Liver (tissue), 3 donors: ENCODE data around the gene IQGAP2.
A peak's percentile ranks its signal among the peaks of the same experiment; 100 is the strongest.

Experiments used
- EGR1 ChIP-seq, 2 donors: IDR thresholded peaks; 2 replicates each; pipeline ENCODE4 v1.6.1; 2016 to 2018; ENCODE audit warnings: antibody characterized with exemption in 2 of 2, low read depth in 2 of 2
- FOXA1 ChIP-seq: IDR thresholded peaks from 2 replicates; pipeline ENCODE4 v1.6.1; 2016; ENCODE audit warnings: antibody characterized with exemption
- GABPA ChIP-seq, 2 donors: IDR thresholded peaks in 1 of 2; conservative IDR thresholded peaks in 1 of 2; 2 replicates each; pipeline ENCODE4 v1.6.1; 2016; ENCODE audit warnings: antibody characterized with exemption in 2 of 2, mild to moderate bottlenecking in 1 of 2, moderate library complexity in 1 of 2
- HNF4G ChIP-seq: IDR thresholded peaks from 2 replicates; pipeline ENCODE4 v1.6.1; 2016; ENCODE audit warnings: antibody characterized with exemption
- JUND ChIP-seq, 2 donors: IDR thresholded peaks; 2 replicates each; pipeline ENCODE4 v1.6.1; 2016; ENCODE audit warnings: antibody characterized with exemption in 2 of 2
- RAD21 ChIP-seq, 2 donors: IDR thresholded peaks; 2 replicates each; pipeline ENCODE4 v1.6.1; 2016; ENCODE audit warnings: antibody characterized with exemption in 2 of 2, mild to moderate bottlenecking in 2 of 2
- RXRA ChIP-seq, 2 donors: IDR thresholded peaks; 2 replicates each; pipeline ENCODE4 v1.6.1; 2017 to 2018; ENCODE audit warnings: antibody characterized with exemption in 2 of 2, mild to moderate bottlenecking in 1 of 2
- SP1 ChIP-seq: IDR thresholded peaks from 2 replicates; pipeline ENCODE4 v1.6.1; 2018; ENCODE audit warnings: antibody characterized with exemption, mild to moderate bottlenecking
- YY1 ChIP-seq: IDR thresholded peaks from 2 replicates; pipeline ENCODE4 v1.6.1; 2016; ENCODE audit warnings: antibody characterized with exemption, mild to moderate bottlenecking
- TF ChIP-seq, protein P1 (sequence below): fragments of 150-350 bp; IDR thresholded peaks from 2 replicates; pipeline ENCODE4 v1.5.1; 2017; ENCODE audit warnings: improper control_type of control experiment, low read depth, low read length; ENCODE audit not compliant: missing input control
- TF ChIP-seq, protein P2 (sequence below): IDR thresholded peaks from 2 replicates; pipeline ENCODE4 v1.6.1; 2016; ENCODE audit warnings: antibody characterized with exemption
- TF ChIP-seq, protein P3 (sequence below): IDR thresholded peaks from 2 replicates; pipeline ENCODE4 v1.6.1; 2016; ENCODE audit warnings: antibody characterized with exemption
- TF ChIP-seq, protein P4 (sequence below): IDR thresholded peaks from 2 replicates; pipeline ENCODE4 v1.6.1; 2016; ENCODE audit warnings: antibody characterized with exemption, mild to moderate bottlenecking
- donor health status: healthy.
- donor health status: healthy.

DNA sequence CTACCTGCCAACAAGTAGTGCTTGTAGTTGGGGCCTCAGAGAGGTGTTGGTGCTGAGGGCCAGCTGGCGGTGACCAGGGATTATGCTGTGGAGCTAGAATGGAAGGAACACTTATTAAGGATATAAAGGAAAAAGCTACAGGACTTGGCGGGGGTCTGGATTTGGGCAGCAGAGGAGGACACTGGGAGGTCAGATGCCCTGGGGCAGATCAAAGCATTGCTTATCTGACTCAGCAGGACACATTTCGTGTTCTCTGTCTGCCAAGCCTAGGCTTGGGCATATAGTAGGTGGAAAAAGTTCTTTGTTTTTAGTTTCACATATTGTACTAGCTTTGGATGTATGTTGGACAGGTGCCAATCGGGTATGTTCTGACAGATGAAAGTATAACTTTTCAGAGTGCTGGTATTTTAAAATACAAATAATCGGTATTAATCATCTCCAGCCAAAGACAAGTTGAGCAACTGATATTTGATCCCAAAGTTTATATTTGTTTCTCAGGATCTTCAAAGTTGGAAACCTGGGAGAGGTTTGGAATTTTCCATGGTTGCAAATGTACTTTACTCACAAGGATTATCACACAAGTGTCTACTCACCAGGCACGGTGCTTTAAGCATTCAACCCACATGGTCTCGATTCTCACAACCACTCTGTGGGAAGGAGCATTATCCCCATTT lies 69.4 kb downstream of the IQGAP2 start:
- TF ChIP-seq, protein P1, sequence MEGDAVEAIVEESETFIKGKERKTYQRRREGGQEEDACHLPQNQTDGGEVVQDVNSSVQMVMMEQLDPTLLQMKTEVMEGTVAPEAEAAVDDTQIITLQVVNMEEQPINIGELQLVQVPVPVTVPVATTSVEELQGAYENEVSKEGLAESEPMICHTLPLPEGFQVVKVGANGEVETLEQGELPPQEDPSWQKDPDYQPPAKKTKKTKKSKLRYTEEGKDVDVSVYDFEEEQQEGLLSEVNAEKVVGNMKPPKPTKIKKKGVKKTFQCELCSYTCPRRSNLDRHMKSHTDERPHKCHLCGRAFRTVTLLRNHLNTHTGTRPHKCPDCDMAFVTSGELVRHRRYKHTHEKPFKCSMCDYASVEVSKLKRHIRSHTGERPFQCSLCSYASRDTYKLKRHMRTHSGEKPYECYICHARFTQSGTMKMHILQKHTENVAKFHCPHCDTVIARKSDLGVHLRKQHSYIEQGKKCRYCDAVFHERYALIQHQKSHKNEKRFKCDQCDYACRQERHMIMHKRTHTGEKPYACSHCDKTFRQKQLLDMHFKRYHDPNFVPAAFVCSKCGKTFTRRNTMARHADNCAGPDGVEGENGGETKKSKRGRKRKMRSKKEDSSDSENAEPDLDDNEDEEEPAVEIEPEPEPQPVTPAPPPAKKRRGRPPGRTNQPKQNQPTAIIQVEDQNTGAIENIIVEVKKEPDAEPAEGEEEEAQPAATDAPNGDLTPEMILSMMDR: no peak
- TF ChIP-seq, protein P2, sequence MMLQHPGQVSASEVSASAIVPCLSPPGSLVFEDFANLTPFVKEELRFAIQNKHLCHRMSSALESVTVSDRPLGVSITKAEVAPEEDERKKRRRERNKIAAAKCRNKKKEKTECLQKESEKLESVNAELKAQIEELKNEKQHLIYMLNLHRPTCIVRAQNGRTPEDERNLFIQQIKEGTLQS: no peak
- no peak for TF ChIP-seq FOXA1
- TF ChIP-seq, protein P3, sequence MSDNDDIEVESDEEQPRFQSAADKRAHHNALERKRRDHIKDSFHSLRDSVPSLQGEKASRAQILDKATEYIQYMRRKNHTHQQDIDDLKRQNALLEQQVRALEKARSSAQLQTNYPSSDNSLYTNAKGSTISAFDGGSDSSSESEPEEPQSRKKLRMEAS: peak; percentile 73
- TF ChIP-seq EGR1 (IDR thresholded peaks at IDR 0.05; ENCODE audit: low read depth in 2 of 2): peak; percentile 36 to 65
- TF ChIP-seq, protein P4, sequence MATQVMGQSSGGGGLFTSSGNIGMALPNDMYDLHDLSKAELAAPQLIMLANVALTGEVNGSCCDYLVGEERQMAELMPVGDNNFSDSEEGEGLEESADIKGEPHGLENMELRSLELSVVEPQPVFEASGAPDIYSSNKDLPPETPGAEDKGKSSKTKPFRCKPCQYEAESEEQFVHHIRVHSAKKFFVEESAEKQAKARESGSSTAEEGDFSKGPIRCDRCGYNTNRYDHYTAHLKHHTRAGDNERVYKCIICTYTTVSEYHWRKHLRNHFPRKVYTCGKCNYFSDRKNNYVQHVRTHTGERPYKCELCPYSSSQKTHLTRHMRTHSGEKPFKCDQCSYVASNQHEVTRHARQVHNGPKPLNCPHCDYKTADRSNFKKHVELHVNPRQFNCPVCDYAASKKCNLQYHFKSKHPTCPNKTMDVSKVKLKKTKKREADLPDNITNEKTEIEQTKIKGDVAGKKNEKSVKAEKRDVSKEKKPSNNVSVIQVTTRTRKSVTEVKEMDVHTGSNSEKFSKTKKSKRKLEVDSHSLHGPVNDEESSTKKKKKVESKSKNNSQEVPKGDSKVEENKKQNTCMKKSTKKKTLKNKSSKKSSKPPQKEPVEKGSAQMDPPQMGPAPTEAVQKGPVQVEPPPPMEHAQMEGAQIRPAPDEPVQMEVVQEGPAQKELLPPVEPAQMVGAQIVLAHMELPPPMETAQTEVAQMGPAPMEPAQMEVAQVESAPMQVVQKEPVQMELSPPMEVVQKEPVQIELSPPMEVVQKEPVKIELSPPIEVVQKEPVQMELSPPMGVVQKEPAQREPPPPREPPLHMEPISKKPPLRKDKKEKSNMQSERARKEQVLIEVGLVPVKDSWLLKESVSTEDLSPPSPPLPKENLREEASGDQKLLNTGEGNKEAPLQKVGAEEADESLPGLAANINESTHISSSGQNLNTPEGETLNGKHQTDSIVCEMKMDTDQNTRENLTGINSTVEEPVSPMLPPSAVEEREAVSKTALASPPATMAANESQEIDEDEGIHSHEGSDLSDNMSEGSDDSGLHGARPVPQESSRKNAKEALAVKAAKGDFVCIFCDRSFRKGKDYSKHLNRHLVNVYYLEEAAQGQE: peak; percentile 23
- peak; percentile 58 for TF ChIP-seq YY1
- peak; percentile 74 to 84 for TF ChIP-seq RXRA (IDR thresholded peaks at IDR 0.05)
- TF ChIP-seq SP1: peak; percentile 63
- no peak for TF ChIP-seq GABPA (IDR thresholded peaks at IDR 0.05 in 1 of 2, conservative IDR thresholded peaks at IDR 0.05 in 1 of 2)
- TF ChIP-seq RAD21 (IDR thresholded peaks at IDR 0.05): peak; percentile 25 to 33
- TF ChIP-seq HNF4G: peak; percentile 56
- TF ChIP-seq JUND (IDR thresholded peaks at IDR 0.05): peak; percentile 81 to 87
